HepG2 (cell line): Measurements from ENCODE around the gene JUND. TPM values are rescaled to one million over a fixed set of nuclear protein-coding genes. Genes with fewer than 3 reads are reported as not detected.

ENCODE experiments used
- ATAC-seq: fragments of 200-7000 bp; cut with Tn5 transposase; 3 replicates; pipeline ENCODE4 v1.9.1; 2020; ENCODE audit warnings: mild to moderate bottlenecking, moderate library complexity
- BruUV-seq: library from RNA; stranded (reverse); fragments of 400-500 nt; replicated peaks from 2 replicates; lab custom pipeline; 2021; lab: Mats Ljungman, UMichigan
- CTCF ChIA-PET: fragments of 300-600 bp; formaldehyde crosslinking; extraction: SDS; loops from one replicate; lab custom pipeline; 2021; ENCODE audit warnings: low total read pairs, inconsistent platforms, low intra/inter-chr PET ratio; lab: Yijun Ruan, JAX
- POLR2A ChIA-PET: fragments of 350-600 bp; sonication (Branson Sonifier 250); formaldehyde crosslinking; loops from one replicate; lab custom pipeline; 2020; ENCODE audit warnings: antibody characterized with exemption, inconsistent platforms; lab: Yijun Ruan, JAX
- DNase-seq: peaks from one replicate; pipeline ENCODE4 v3.0.0-alpha.2; 2015; ENCODE audit warnings: low spot score
- FAIRE-seq: peaks from 3 replicates; lab custom pipeline; 2011; peaks lifted over from hg19 to GRCh38; lab: Jason Lieb, UNC
- H2AFZ ChIP-seq: one replicate; pipeline ENCODE4 v1.6.1; 2011; ENCODE audit warnings: low read length, inconsistent platforms
- H3K27ac ChIP-seq: fragments of 300-600 bp; 3 replicates; pipeline ENCODE4 v1.8.0; 2011; ENCODE audit warnings: mixed run types, mild to moderate bottlenecking, mixed read lengths, low read length, inconsistent platforms; ENCODE audit not compliant: insufficient read depth; ENCODE audit errors: extremely low read length
- H3K27me3 ChIP-seq, 2 experiments: fragments of 200-600 bp in 1 of 2; 2 replicates in 1 of 2; 3 replicates in 1 of 2; pipeline versions ENCODE4 v1.6.0 to v1.8.0; 2011; ENCODE audit warnings: low read length in 2 of 2, mild to moderate bottlenecking in 2 of 2, moderate library complexity in 2 of 2, inconsistent platforms in 1 of 2; ENCODE audit not compliant: insufficient read depth in 2 of 2, control insufficient read depth in 1 of 2
- H3K36me3 ChIP-seq, 2 experiments: fragments of 200-600 bp in 1 of 2; replicated peaks in 1 of 2; 2 replicates in 1 of 2; 3 replicates in 1 of 2; pipeline versions ENCODE4 v1.5.1 to v1.8.0; 2011; ENCODE audit warnings: low read length in 2 of 2, inconsistent platforms in 1 of 2; ENCODE audit not compliant: insufficient read depth in 2 of 2, control insufficient read depth in 1 of 2
- H3K4me1 ChIP-seq: 2 replicates; pipeline ENCODE4 v1.5.1; 2012; ENCODE audit warnings: low read length, inconsistent platforms; ENCODE audit not compliant: insufficient read depth
- H3K4me2 ChIP-seq: 2 replicates; pipeline ENCODE4 v1.6.0; 2011; ENCODE audit warnings: low read depth, low read length, inconsistent platforms
- H3K4me3 ChIP-seq, 3 experiments: fragments of 200-600 bp in 1 of 3; sonication (generic), shearing (Covaris generic) in 1 of 3; replicated peaks in 1 of 3; 2 replicates each; pipeline ENCODE4 v1.5.1; 2011 to 2016; ENCODE audit warnings: low read length in 3 of 3, inconsistent platforms in 2 of 3, low read depth in 2 of 3, mild to moderate bottlenecking in 2 of 3, control low read depth in 1 of 3, mixed read lengths in 1 of 3; ENCODE audit not compliant: insufficient read depth in 1 of 3
- H3K79me2 ChIP-seq: one replicate; pipeline ENCODE4 v1.6.1; 2011; ENCODE audit warnings: low read length, inconsistent platforms; ENCODE audit not compliant: insufficient read depth
- H3K9ac ChIP-seq: 2 replicates; pipeline ENCODE4 v1.6.0; 2011; ENCODE audit warnings: mild to moderate bottlenecking, low read depth, low read length, inconsistent platforms; ENCODE audit not compliant: insufficient read depth
- H3K9me3 ChIP-seq: 2 replicates; pipeline ENCODE4 v1.5.1; 2012; ENCODE audit warnings: mild to moderate bottlenecking, low read length
- H4K20me1 ChIP-seq: 2 replicates; pipeline ENCODE4 v1.6.0; 2011; ENCODE audit warnings: inconsistent platforms, mild to moderate bottlenecking, low read length, moderate library complexity; ENCODE audit not compliant: insufficient read depth
- CENPT ChIP-seq: sonication (generic); formaldehyde crosslinking; IDR thresholded peaks from 2 replicates; pipeline ENCODE4 v1.8.0; 2022; ENCODE audit warnings: low read depth, mild to moderate bottlenecking, moderate library complexity, missing genetic modification reagents
- CHCHD3 ChIP-seq: sonication (generic); formaldehyde crosslinking; IDR thresholded peaks from 2 replicates; pipeline ENCODE4 v1.8.0; 2022; ENCODE audit warnings: mild to moderate bottlenecking, missing genetic modification reagents, moderate library complexity
- ETV5 ChIP-seq: IDR thresholded peaks from 2 replicates; pipeline ENCODE4 v1.6.1; 2018; ENCODE audit warnings: missing biosample characterization, missing genetic modification reagents, inconsistent platforms, borderline replicate concordance
- HNF1A ChIP-seq, 2 experiments: sonication (generic) in 1 of 2; formaldehyde crosslinking in 1 of 2; IDR thresholded peaks; 2 replicates each; pipeline versions ENCODE4 v1.4.0 to v1.6.1; 2016 to 2020; ENCODE audit warnings: borderline replicate concordance in 1 of 2, low read depth in 1 of 2, mild to moderate bottlenecking in 1 of 2, missing genetic modification reagents in 1 of 2
- IRF2 ChIP-seq: IDR thresholded peaks from 2 replicates; pipeline ENCODE4 v1.6.1; 2018; ENCODE audit warnings: missing genetic modification reagents, missing compliant biosample characterization
- NAIF1 ChIP-seq: sonication (generic); formaldehyde crosslinking; IDR thresholded peaks from 2 replicates; pipeline ENCODE4 v1.5.0; 2020; ENCODE audit warnings: mild to moderate bottlenecking, missing genetic modification reagents, borderline replicate concordance
- PITX1 ChIP-seq: sonication (generic); formaldehyde crosslinking; IDR thresholded peaks from 2 replicates; pipeline ENCODE4 v1.5.1; 2020; ENCODE audit warnings: mild to moderate bottlenecking, missing genetic modification reagents
- TSC22D2 ChIP-seq: sonication (generic); formaldehyde crosslinking; IDR thresholded peaks from 2 replicates; pipeline ENCODE4 v1.5.1; 2020; ENCODE audit warnings: missing genetic modification reagents, mild to moderate bottlenecking, borderline replicate concordance
- WIZ ChIP-seq: sonication (generic); formaldehyde crosslinking; IDR thresholded peaks from 2 replicates; pipeline ENCODE4 v1.5.1; 2020; ENCODE audit warnings: mild to moderate bottlenecking, missing genetic modification reagents
- ZMYM4 ChIP-seq: sonication (generic); formaldehyde crosslinking; IDR thresholded peaks from 2 replicates; pipeline ENCODE4 v1.8.1; 2023; ENCODE audit warnings: mild to moderate bottlenecking, missing genetic modification reagents
- ZNF350 ChIP-seq: sonication (generic); formaldehyde crosslinking; IDR thresholded peaks from 2 replicates; pipeline ENCODE4 v1.4.0; 2020; ENCODE audit warnings: mild to moderate bottlenecking, low read depth, missing genetic modification reagents, borderline replicate concordance
- ZNF687 ChIP-seq: sonication (generic); formaldehyde crosslinking; IDR thresholded peaks from 2 replicates; pipeline ENCODE4 v1.5.1; 2020; ENCODE audit warnings: mild to moderate bottlenecking, missing genetic modification reagents, moderate library complexity
- ZNF746 ChIP-seq: sonication (generic); formaldehyde crosslinking; IDR thresholded peaks from 2 replicates; pipeline ENCODE4 v1.8.0; 2022; ENCODE audit warnings: mild to moderate bottlenecking, missing genetic modification reagents
- ZSCAN31 ChIP-seq: sonication (generic); formaldehyde crosslinking; IDR thresholded peaks from 2 replicates; pipeline ENCODE4 v1.5.0; 2020; ENCODE audit warnings: low read depth, mild to moderate bottlenecking, missing genetic modification reagents
- WGBS: methylation state at CpG from one replicate; pipeline ENCODE4 v1.1.6; 2017; ENCODE audit warnings: low lambda C conversion rate; 5-methylcytosine and 5-hydroxymethylcytosine counted together
- in situ Hi-C: cut with HindIII; loops from 2 replicates; pipeline ENCODE4 v1.10.0; 2017; ENCODE audit warnings: low pct_unique_long_range_greater_than_20kb; ENCODE audit not compliant: extremely low pct_ligation_motif_present
- intact Hi-C: fragments of 100-400 bp; cut with micrococcal nuclease; formaldehyde crosslinking; loops from one replicate; pipeline ENCODE4 v1.10.0; 2022; ENCODE audit not compliant: unreplicated experiment
- polyA plus RNA-seq, 8 experiments: library from polyadenylated mRNA; depleted of rRNA in 3 of 8; stranded (reverse) in 7 of 8; unstranded in 1 of 8; fragments of >200 nt; fragmentation: Illumina TruSeq in 4 of 8; extraction: Trizol in 4 of 8; gene quantifications; 2 replicates each; pipeline versions ENCODE4 v1.2.1 to v1.2.3, GENCODE V29; 2011 to 2016; ENCODE audit warnings: low read depth in 4 of 8, missing spikeins in 1 of 8, mixed read lengths in 1 of 8; ENCODE audit not compliant: insufficient read depth in 1 of 8
- total RNA-seq, 5 experiments: library from RNA; depleted of rRNA; stranded (reverse); fragments of >200 nt; fragmentation: Illumina TruSeq; extraction: Trizol; gene quantifications; 2 replicates each; pipeline ENCODE4 v1.2.3, GENCODE V29; 2016; ENCODE audit warnings: low read depth in 1 of 5

JUND gene
- total and polyA plus RNA-seq, 2 of the 13 experiments (the other 11 are each of a cell fraction or from before 2014, with no cell fraction given) = 41.2 to 59.8 TPM

GRCh38 chr19:18319591-18320135 lies 38.2 kb upstream of the JUND start:
- 0 out of 5 replicates have a peak, but pooled peaks cover 0 to under 1% of the 10 kb centered on the region in 2 experiments for H3K36me3 ChIP-seq
- BruUV-seq = no TSS peak
- H4K20me1 ChIP-seq = no peaks in the 10 kb centered on the region
- H3K9ac ChIP-seq = peak overlapping the region; percentile 26; the same call in 1 of the 2 replicates
- no peak overlapping the region for H2AFZ ChIP-seq
- peaks cover 90% of the 10 kb centered on the region for H3K4me1 ChIP-seq
- FAIRE-seq (peak; percentile 93), DNase-seq (peak; percentile 81), ATAC-seq (peak; percentile 35)
- H3K27me3 ChIP-seq = no peaks in the 10 kb centered on the region
- ChIA-PET POLR2A (interaction anchor here (0.8 to 11.4 kb wide), 6 partner anchors 9 to 45 kb away, joined by 3 to 278 read pairs (median 10); partner anchors contain the start of genes IQCN and JUND), CTCF (no interaction called here)
- H3K4me3 ChIP-seq = 0 out of 6 replicates have a peak overlapping the region, but pooled peaks of 1 of the 3 experiments have one; percentile 21
- peak overlapping the region; percentile 92 for H3K27ac ChIP-seq
- H3K9me3 ChIP-seq = no peaks in the 10 kb centered on the region
- peaks cover 23% of the 10 kb centered on the region for H3K79me2 ChIP-seq
- peak overlapping the region; percentile 59 for H3K4me2 ChIP-seq
- WGBS = 15% methylated on average over 7 of the region's 7 CpGs
- in situ Hi-C loops (loop anchor here (5.0 kb wide), 1 partner anchor 42 kb away; no protein-coding TSS in a partner anchor), intact Hi-C loops (loop anchor here (5.0 kb wide), 1 partner anchor 117 kb away; the partner anchor contains the start of gene RAB3A)
- TF ChIP-seq ZMYM4 (CRISPR knock-in tag) (peak; percentile 66), ZNF746 (CRISPR knock-in tag) (peak; percentile 87), NAIF1 (CRISPR knock-in tag) (0 out of 2 replicates have a peak, but pooled peaks have one; percentile 33), WIZ (CRISPR knock-in tag) (no peak), CHCHD3 (CRISPR knock-in tag) (no peak), PITX1 (peak; percentile 68; the same call in 1 of the 2 replicates), TSC22D2 (CRISPR knock-in tag) (no peak), IRF2 (CRISPR knock-in tag) (peak; percentile 86; the same call in 1 of the 2 replicates), ETV5 (CRISPR knock-in tag) (peak; percentile 77; the same call in 1 of the 2 replicates), ZSCAN31 (CRISPR knock-in tag) (peak; percentile 54), ZNF350 (CRISPR knock-in tag) (peak; percentile 81), ZNF687 (peak; percentile 73), HNF1A (IDR thresholded peaks at IDR 0.05; ENCODE audit: low read depth) (no peak), HNF1A (CRISPR knock-in tag; IDR thresholded peaks at IDR 0.05; ENCODE audit: borderline replicate concordance) (0 out of 2 replicates have a peak, but pooled peaks have one; percentile 52), CENPT (CRISPR knock-in tag) (no peak)
